Ascending aorta (tissue), 2 donors: ENCODE measurements around the gene DNAH8. TPM values are rescaled to one million over a fixed set of nuclear protein-coding genes. Genes with fewer than 3 reads are reported as not detected.

Experiments
- DNase-seq, 2 donors: peaks; one replicate each; pipeline ENCODE4 v3.0.0-alpha.2; 2019; ENCODE audit warnings: low spot score in 2 of 2
- H3K27ac ChIP-seq, 2 donors: fragments of 200-600 bp; sonication (generic); one replicate each; pipeline ENCODE4 v1.5.1; 2016 to 2017; ENCODE audit warnings: mild to moderate bottlenecking in 1 of 2
- H3K27me3 ChIP-seq: fragments of 200-600 bp; sonication (generic); one replicate; pipeline ENCODE4 v1.5.1; 2017
- H3K36me3 ChIP-seq, 2 donors: fragments of 200-600 bp; sonication (generic); one replicate each; pipeline ENCODE4 v1.5.1; 2016
- H3K4me1 ChIP-seq, 2 donors: fragments of 200-600 bp; sonication (generic); one replicate each; pipeline ENCODE4 v1.5.1; 2016 to 2017; ENCODE audit warnings: mild to moderate bottlenecking in 1 of 2
- H3K4me3 ChIP-seq, 2 donors: fragments of 200-600 bp; sonication (generic); one replicate each; pipeline ENCODE4 v1.5.1; 2016 to 2017; ENCODE audit warnings: mild to moderate bottlenecking in 1 of 2
- H3K9me3 ChIP-seq, 2 donors: fragments of 200-600 bp; sonication (generic); one replicate each; pipeline ENCODE4 v1.5.1; 2016
- CTCF ChIP-seq, 3 experiments: fragments of 200-600 bp in 2 of 3; fragments of 450-650 bp in 1 of 3; sonication (generic) in 2 of 3; IDR thresholded peaks; one replicate each; pipeline ENCODE4 v1.5.1; 2016 to 2019; ENCODE audit warnings: antibody characterized with exemption in 3 of 3, mild to moderate bottlenecking in 1 of 3, moderate library complexity in 1 of 3
- intact Hi-C: fragments of 100-400 bp; cut with DNase I; formaldehyde crosslinking; loops from one replicate; pipeline ENCODE4 v1.15.1; 2023
- total RNA-seq: library from RNA; depleted of rRNA; stranded (reverse); fragments of >200 nt; gene quantifications from one replicate; pipeline ENCODE4 v1.1.0, GENCODE V29; 2016

DNAH8 gene
- total RNA-seq, 1 donor from 2014 or later: not detected

DNA sequence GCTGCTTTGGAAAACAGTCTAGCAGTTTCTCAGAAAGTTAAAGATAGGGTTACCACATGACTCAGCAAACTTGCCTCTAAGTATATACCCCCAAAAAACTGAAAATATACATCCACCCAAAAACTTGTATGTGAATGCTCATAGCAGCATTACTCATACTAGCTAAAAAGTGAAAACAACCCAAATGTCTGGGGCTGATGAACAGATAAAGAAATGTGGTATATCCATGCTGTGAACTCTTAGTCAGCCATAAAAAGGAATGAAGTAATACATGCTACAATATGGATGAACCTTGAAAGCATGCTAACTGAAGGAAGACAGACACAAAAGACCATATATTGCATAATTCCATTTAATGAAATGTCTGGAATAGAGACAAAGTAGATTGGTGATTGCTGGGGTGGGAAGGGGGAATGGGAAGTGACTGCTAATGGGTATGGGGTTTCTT lies 253.6 kb downstream of the DNAH8 start:
- Histone ChIP-seq H3K4me1 (no peaks in the 10 kb centered on the region), H3K27ac (no peak overlapping the region), H3K9me3 (no peaks in the 10 kb centered on the region), H3K36me3 (no peaks in the 10 kb centered on the region), H3K27me3 (no peaks in the 10 kb centered on the region), H3K4me3 (no peak overlapping the region)
- TF ChIP-seq CTCF (IDR thresholded peaks at IDR 0.05): no peak
- intact Hi-C loops: no loop called here
- no peak for DNase-seq

DNA sequence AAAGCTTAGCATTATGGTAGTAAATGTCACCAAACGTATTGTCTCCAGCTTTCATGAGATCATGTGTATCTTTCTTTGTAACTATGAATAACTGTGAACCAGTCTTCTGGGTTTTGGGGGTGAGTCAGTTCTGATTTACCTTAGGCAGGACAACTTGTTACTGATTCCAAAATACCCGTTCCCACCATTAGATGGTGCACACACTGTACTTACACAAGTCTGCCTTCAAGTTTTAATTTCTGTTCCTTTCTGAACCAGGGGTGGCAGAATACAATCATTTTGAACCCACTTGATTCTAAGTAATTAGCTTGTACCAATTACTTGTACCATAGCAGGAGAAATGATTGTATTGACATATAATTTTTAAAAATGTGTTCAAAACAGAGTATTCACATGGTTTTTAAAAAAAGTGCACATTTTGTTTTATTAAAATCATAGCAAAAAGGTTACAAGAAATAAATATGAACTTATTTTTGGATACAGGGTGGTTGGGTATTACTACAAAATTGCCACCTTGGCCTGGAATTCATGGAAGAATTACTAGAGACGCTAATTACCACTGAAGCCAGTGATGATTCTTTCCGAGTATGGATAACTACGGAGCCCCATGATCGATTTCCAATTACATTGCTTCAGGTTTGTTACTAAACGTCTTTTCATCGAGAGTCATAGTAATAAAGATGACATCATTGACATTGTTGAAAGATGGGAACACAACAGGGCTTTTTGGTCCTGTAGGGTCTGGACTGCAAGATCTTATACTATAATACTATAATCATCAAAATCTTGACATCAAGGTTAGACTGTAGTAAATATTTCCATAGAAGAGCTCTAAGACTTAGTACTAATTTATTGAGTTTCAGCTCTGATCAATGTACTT lies 258.3 kb downstream of the DNAH8 start:
- Histone ChIP-seq H3K36me3 (no peaks in the 10 kb centered on the region), H3K4me3 (no peak overlapping the region), H3K9me3 (no peaks in the 10 kb centered on the region), H3K27ac (no peak overlapping the region), H3K27me3 (no peaks in the 10 kb centered on the region), H3K4me1 (no peaks in the 10 kb centered on the region)
- no peak for DNase-seq
- TF ChIP-seq CTCF (IDR thresholded peaks at IDR 0.05): peak in 2 of 3 experiments; percentile 22 to 27
- intact Hi-C loops: loop anchor here (10.0 kb wide), 1 partner anchor 331 kb away; no protein-coding TSS in a partner anchor

DNA sequence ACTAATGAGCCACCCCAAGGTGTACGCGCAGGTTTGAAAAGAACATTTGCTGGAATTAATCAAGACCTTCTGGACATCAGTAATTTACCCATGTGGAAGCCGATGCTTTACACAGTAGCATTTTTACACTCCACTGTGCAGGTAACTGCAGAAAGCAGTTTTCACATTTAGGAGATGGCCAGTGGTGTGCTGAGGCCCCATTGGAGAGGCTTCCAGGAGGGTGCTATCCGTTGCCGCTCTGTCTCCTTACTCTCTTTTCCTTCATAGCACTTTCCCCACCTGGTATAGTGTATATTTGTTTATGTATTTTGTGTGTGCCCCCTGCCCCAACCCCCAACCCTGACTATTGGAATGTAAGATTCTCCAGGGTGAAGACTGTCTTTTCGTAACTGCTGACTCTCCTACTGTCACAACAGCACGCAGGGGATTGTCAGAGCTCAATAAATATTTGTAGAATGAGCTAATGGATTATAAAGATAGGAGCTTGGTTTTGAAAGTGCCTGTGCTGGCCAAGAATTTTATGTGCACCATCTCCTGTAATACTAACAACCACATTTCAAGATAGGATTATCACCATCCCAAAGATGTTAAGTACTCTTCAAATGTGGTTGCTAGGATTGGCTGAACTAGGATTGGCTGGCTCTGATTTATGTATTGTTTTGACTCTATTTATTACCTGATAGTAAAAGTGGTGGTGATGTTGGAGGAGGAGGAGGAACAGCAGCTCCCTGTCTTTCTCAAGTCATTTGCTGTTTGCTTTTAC lies 259.5 kb downstream of the DNAH8 start:
- Histone ChIP-seq H3K27ac (no peak overlapping the region), H3K36me3 (no peaks in the 10 kb centered on the region), H3K4me3 (no peak overlapping the region), H3K9me3 (no peaks in the 10 kb centered on the region), H3K27me3 (no peaks in the 10 kb centered on the region), H3K4me1 (no peaks in the 10 kb centered on the region)
- DNase-seq: no peak
- intact Hi-C loops: loop anchor here (10.0 kb wide), 1 partner anchor 330 kb away; no protein-coding TSS in a partner anchor
- TF ChIP-seq CTCF (IDR thresholded peaks at IDR 0.05): no peak

GRCh38 chr6:38975621-38976049 lies 260.5 kb downstream of the DNAH8 start:
- no peaks in the 10 kb centered on the region for H3K27me3 ChIP-seq
- H3K36me3 ChIP-seq: no peaks in the 10 kb centered on the region
- intact Hi-C loops: loop anchor here (10.0 kb wide), 1 partner anchor 329 kb away; no protein-coding TSS in a partner anchor
- no peak overlapping the region for H3K4me3 ChIP-seq
- no peaks in the 10 kb centered on the region for H3K4me1 ChIP-seq
- no peaks in the 10 kb centered on the region for H3K9me3 ChIP-seq
- no peak overlapping the region for H3K27ac ChIP-seq
- TF ChIP-seq CTCF (IDR thresholded peaks at IDR 0.05): no peak
- DNase-seq: no peak

GRCh38 chr6:38976051-38976450 lies 260.9 kb downstream of the DNAH8 start:
- H3K9me3 ChIP-seq: no peaks in the 10 kb centered on the region
- no peak overlapping the region for H3K27ac ChIP-seq
- H3K36me3 ChIP-seq: no peaks in the 10 kb centered on the region
- no peaks in the 10 kb centered on the region for H3K4me1 ChIP-seq
- H3K27me3 ChIP-seq: no peaks in the 10 kb centered on the region
- no peak overlapping the region for H3K4me3 ChIP-seq
- intact Hi-C loops: loop anchor here (10.0 kb wide), 1 partner anchor 329 kb away; no protein-coding TSS in a partner anchor
- TF ChIP-seq CTCF (IDR thresholded peaks at IDR 0.05): no peak
- no peak for DNase-seq
